WERI-Rb-1 (cell line): ENCODE measurements around the gene PGAP6.
"Not testable (repeated sequence)": the region's sequence is repeated elsewhere in the genome, so short reads cannot be mapped to it uniquely, and the experiment has no call there.

Experiments
- DNase-seq: peaks from one replicate; pipeline ENCODE4 v3.0.0-alpha.2; 2020
- H3K27ac ChIP-seq: fragments of 250-450 bp; sonication (Bioruptor Pico); 2 replicates; pipeline ENCODE4 v1.5.1; 2020; ENCODE audit warnings: mild to moderate bottlenecking, moderate library complexity
- H3K27me3 ChIP-seq: fragments of 250-450 bp; sonication (Bioruptor Pico); 2 replicates; pipeline ENCODE4 v1.5.1; 2021; ENCODE audit warnings: mild to moderate bottlenecking, low read depth, moderate library complexity; ENCODE audit not compliant: insufficient read depth, severe bottlenecking
- H3K36me3 ChIP-seq: fragments of 250-450 bp; sonication (Bioruptor Pico); 2 replicates; pipeline ENCODE4 v1.5.1; 2020; ENCODE audit warnings: mild to moderate bottlenecking, moderate library complexity
- H3K4me3 ChIP-seq: 2 replicates; pipeline ENCODE4 v1.5.1; 2011; ENCODE audit warnings: low read depth, mild to moderate bottlenecking, control low read depth, low read length
- H3K9me3 ChIP-seq: fragments of 250-450 bp; sonication (Bioruptor Pico); 2 replicates; pipeline ENCODE4 v1.5.1; 2021; ENCODE audit warnings: mild to moderate bottlenecking, moderate library complexity; ENCODE audit not compliant: severe bottlenecking
- CTCF ChIP-seq: IDR thresholded peaks from 2 replicates; pipeline ENCODE4 v1.5.1; 2011; ENCODE audit warnings: low read depth, mild to moderate bottlenecking, control low read depth, inconsistent platforms, low read length

Gene PGAP6

GRCh38 chr16:381012-381788 lies 578 bp downstream of the PGAP6 start:
- peaks cover 2% of the 10 kb centered on the region for H3K9me3 ChIP-seq

GRCh38 chr16:380762-381011 lies 1.1 kb downstream of the PGAP6 start:
- Histone ChIP-seq H3K36me3 (peaks cover 21% of the 10 kb centered on the region), H3K27me3 (no peaks in the 10 kb centered on the region), H3K4me3 (peak overlapping the region; percentile 84), H3K27ac (no peak overlapping the region; the same call in 1 of the 2 replicates), H3K9me3 (peaks cover 2% of the 10 kb centered on the region)
- no peak for TF ChIP-seq CTCF
- DNase-seq: no peak

More at GRCh38 chr16:381012-381788, 578 bp downstream of the PGAP6 start:
- H3K36me3 ChIP-seq: peaks cover 15% of the 10 kb centered on the region
- no peak for TF ChIP-seq CTCF
- no peaks in the 10 kb centered on the region for H3K27me3 ChIP-seq
- peak overlapping the region; percentile 77 for H3K27ac ChIP-seq
- peak overlapping the region; percentile 84 for H3K4me3 ChIP-seq
- DNase-seq: no peak

- Histone ChIP-seq H3K27ac (no peak overlapping the region), H3K4me3 (peak overlapping the region; percentile 84; the same call in 1 of the 2 replicates)
- no peak for DNase-seq
These were observed 1.6 kb downstream of the PGAP6 start for GRCh38 chr16:379961-380761.

GRCh38 chr16:379183-379960 lies 2.4 kb downstream of the PGAP6 start:
- no peak overlapping the region for H3K4me3 ChIP-seq
- no peak for TF ChIP-seq CTCF
- peaks cover 2% of the 10 kb centered on the region for H3K9me3 ChIP-seq

More at GRCh38 chr16:379961-380761, 1.6 kb downstream of the PGAP6 start:
- H3K9me3 ChIP-seq: peaks cover 2% of the 10 kb centered on the region
- H3K27me3 ChIP-seq: no peaks in the 10 kb centered on the region
- H3K36me3 ChIP-seq: peaks cover 21% of the 10 kb centered on the region
- TF ChIP-seq CTCF: no peak

GRCh38 chr16:378821-379182 lies 3.0 kb downstream of the PGAP6 start:
- Histone ChIP-seq H3K9me3 (peaks cover 2% of the 10 kb centered on the region), H3K36me3 (peaks cover 33% of the 10 kb centered on the region), H3K4me3 (no peak overlapping the region), H3K27ac (no peak overlapping the region), H3K27me3 (no peaks in the 10 kb centered on the region)
- TF ChIP-seq CTCF: no peak
- DNase-seq: no peak

More at GRCh38 chr16:379183-379960, 2.4 kb downstream of the PGAP6 start:
- DNase-seq: no peak
- H3K27me3 ChIP-seq: no peaks in the 10 kb centered on the region
- no peak overlapping the region for H3K27ac ChIP-seq
- peaks cover 27% of the 10 kb centered on the region for H3K36me3 ChIP-seq

GRCh38 chr16:378113-378820 lies 3.5 kb downstream of the PGAP6 start:
- not testable (repeated sequence) for H3K9me3 ChIP-seq, H3K27me3 ChIP-seq, H3K27ac ChIP-seq, H3K4me3 ChIP-seq, DNase-seq
- peaks cover 38% of the 10 kb centered on the region for H3K36me3 ChIP-seq
